ENCODE results near the gene CCDC88A.

The CCDC88A gene

GRCh38 chr2:55419679-55420438, at the start of gene CCDC88A:
TSS of gene CCDC88A (minus strand) at chr2:55419856. CDS start at chr2:55419079, 777 bp downstream.
- no peak for TF ChIP-seq CTCF (IDR thresholded peaks at IDR 0.05; ENCODE audit: low read depth, low read length)
- H3K4me3 ChIP-seq (ENCODE audit: low read depth, low read length) = peak within 1 kb of the TSS; percentile 92

- H3K4me3 ChIP-seq (ENCODE audit: low read depth, low read length) = no peak overlapping the region
- no peak for TF ChIP-seq CTCF (IDR thresholded peaks at IDR 0.05; ENCODE audit: low read depth, low read length)
Measured at GRCh38 chr2:55461679-55462078, 42.0 kb upstream of the CCDC88A start.

- H3K4me3 ChIP-seq (ENCODE audit: low read depth, low read length) = no peak overlapping the region
- no peak for TF ChIP-seq CTCF (IDR thresholded peaks at IDR 0.05; ENCODE audit: low read depth, low read length)
Measured at GRCh38 chr2:55460562-55460961, 40.9 kb upstream of the CCDC88A start.

GRCh38 chr2:55459714-55460274, 40.1 kb upstream of the CCDC88A start:
- H3K4me3 ChIP-seq (ENCODE audit: low read depth, low read length) = no peak overlapping the region
- TF ChIP-seq CTCF (IDR thresholded peaks at IDR 0.05; ENCODE audit: low read depth, low read length) = no peak

- no peak overlapping the region for H3K4me3 ChIP-seq (ENCODE audit: low read depth, low read length)
- no peak for TF ChIP-seq CTCF (IDR thresholded peaks at IDR 0.05; ENCODE audit: low read depth, low read length)
Measured at GRCh38 chr2:55459279-55459678, 39.6 kb upstream of the CCDC88A start.

- TF ChIP-seq CTCF (IDR thresholded peaks at IDR 0.05; ENCODE audit: low read depth, low read length) = no peak
Measured at GRCh38 chr2:55454121-55454520, 34.5 kb upstream of the CCDC88A start.

GRCh38 chr2:55452879-55453278, 33.2 kb upstream of the CCDC88A start:
- TF ChIP-seq CTCF (IDR thresholded peaks at IDR 0.05; ENCODE audit: low read depth, low read length) = no peak
- H3K4me3 ChIP-seq (ENCODE audit: low read depth, low read length) = no peak overlapping the region

More at GRCh38 chr2:55454121-55454520, 34.5 kb upstream of the CCDC88A start:
- H3K4me3 ChIP-seq (ENCODE audit: low read depth, low read length) = no peak overlapping the region

All from WI38 (cell line).